ENCODE results near the gene RASAL2. TPM values are rescaled to one million over a fixed set of nuclear protein-coding genes. Genes with fewer than 3 reads are reported as not detected.

Gene RASAL2
- total RNA-seq, 1 donor from 2014 or later, result 7.7 TPM

DNA sequence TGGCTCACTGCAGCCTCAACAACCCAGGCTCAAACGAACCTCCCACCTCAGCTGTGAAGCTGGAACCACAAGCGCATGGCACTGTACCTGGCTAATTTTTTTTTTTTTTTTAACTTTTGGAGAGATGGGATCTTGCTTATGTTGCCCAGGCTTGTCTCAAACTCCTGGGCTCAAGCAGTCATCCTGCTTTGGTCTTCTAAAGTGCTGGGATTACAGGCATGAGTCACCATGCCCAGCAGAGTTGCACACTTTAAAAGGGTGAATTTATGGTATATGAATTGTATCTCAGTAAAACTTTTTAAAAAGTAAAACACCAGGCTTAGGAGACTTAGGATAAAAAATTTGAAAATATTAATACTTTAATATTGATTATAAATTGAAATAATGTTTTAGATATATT, 303.8 kb downstream of the RASAL2 start:
- no peak overlapping the region for H3K4me3 ChIP-seq (ENCODE audit: low read depth, low read length)
- no peak for DNase-seq (ENCODE audit: low read depth)
- TF ChIP-seq, protein P1, sequence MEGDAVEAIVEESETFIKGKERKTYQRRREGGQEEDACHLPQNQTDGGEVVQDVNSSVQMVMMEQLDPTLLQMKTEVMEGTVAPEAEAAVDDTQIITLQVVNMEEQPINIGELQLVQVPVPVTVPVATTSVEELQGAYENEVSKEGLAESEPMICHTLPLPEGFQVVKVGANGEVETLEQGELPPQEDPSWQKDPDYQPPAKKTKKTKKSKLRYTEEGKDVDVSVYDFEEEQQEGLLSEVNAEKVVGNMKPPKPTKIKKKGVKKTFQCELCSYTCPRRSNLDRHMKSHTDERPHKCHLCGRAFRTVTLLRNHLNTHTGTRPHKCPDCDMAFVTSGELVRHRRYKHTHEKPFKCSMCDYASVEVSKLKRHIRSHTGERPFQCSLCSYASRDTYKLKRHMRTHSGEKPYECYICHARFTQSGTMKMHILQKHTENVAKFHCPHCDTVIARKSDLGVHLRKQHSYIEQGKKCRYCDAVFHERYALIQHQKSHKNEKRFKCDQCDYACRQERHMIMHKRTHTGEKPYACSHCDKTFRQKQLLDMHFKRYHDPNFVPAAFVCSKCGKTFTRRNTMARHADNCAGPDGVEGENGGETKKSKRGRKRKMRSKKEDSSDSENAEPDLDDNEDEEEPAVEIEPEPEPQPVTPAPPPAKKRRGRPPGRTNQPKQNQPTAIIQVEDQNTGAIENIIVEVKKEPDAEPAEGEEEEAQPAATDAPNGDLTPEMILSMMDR (conservative IDR thresholded peaks at IDR 0.05; ENCODE audit: low read depth, low read length), result no peak

DNA sequence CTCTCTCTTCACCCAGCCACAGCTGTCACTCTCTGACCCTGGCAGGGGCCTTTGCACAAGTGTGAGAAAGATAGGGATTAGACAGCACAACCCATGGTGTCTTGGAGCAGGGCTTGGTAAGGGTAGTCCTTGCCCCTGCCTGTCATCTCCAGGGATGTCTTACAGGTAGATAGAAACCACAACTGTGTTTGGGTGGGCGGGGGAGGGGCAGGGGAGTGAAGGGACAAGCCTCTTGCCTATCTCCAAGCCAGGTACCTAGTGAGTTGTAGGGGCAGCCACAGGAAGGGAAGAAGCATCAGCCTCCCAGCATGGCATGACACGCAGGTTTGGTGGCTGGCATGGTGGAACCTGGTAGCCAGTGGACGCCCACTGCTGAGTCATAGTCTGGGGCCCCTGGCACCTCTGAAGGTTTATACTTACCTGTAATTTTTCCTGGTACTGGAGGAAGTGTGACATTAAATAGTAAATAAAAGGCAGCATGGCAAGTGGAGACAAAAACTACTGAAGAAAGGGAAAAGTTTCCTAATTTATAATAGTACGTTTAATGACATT, 305.3 kb downstream of the RASAL2 start:
- no peak overlapping the region for H3K4me3 ChIP-seq (ENCODE audit: low read depth, low read length)
- no peak for DNase-seq (ENCODE audit: low read depth)
- TF ChIP-seq, protein P1 (conservative IDR thresholded peaks at IDR 0.05; ENCODE audit: low read depth, low read length), result no peak

DNA sequence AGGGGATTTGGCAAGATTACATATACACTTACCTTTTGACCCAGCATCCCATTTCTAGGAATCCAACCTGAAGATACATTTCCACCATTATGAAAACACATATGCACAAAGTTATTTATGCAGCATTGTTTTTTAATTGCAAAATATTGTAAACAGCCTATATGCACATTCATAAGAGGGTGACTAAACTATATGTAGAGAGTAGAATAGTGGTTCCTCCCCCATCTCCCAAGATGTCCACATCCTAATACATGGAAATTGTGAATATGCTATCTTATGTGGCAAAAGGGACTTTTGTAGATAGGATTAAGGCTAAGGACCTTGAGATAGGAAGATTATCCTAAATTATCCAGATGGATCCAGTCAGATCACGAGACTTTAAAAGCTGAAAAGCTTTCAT, 311.2 kb downstream of the RASAL2 start:
- no peak for DNase-seq (ENCODE audit: low read depth)
- TF ChIP-seq, protein P1 (conservative IDR thresholded peaks at IDR 0.05; ENCODE audit: low read depth, low read length), result no peak

DNA sequence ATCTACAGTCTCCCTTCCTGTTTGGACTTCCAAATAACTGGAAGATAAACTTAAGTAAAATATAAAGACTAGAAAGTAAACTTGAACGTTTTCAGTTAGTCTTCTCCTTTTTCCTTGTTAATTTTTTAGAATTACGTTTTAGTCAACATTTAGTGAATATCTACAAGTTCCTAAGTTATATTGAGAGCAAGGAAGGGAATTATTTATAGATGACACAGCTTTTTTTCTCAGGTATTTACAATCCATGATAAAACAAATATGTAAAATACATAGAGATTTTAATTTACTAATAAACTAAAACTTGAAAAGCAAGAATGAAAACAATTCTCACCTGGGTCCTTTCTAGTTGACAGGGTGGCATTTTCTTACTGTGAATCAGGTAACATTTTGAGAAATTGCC, 313.3 kb downstream of the RASAL2 start:
- no peak for DNase-seq (ENCODE audit: low read depth)
- TF ChIP-seq, protein P1 (conservative IDR thresholded peaks at IDR 0.05; ENCODE audit: low read depth, low read length), result no peak
- no peak overlapping the region for H3K4me3 ChIP-seq (ENCODE audit: low read depth, low read length)

More for the DNA sequence above, 311.2 kb downstream of the RASAL2 start:
- no peak overlapping the region for H3K4me3 ChIP-seq (ENCODE audit: low read depth, low read length)

DNA sequence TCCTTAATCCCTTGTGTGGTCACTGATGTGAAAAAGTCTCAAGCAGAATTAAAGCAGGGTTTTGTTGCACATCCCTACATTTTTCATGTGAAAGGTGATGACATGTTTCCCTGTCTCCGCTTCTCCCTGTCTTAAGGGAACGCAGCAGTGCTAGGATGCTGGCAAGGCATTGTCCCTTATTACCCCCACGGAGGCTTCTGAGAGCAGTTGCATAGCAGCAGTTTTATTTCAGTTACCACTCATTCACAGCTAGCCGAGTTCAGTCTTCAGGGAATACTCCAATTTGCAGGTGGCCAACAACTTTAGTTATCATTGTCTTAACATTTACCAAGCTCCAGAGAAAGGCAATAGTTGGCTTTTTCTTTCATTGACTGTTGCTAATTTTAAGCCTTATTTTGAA, 313.8 kb downstream of the RASAL2 start:
- H3K4me3 ChIP-seq (ENCODE audit: low read depth, low read length), result no peak overlapping the region
- DNase-seq (ENCODE audit: low read depth), result no peak
- TF ChIP-seq, protein P1 (conservative IDR thresholded peaks at IDR 0.05; ENCODE audit: low read depth, low read length), result no peak

DNA sequence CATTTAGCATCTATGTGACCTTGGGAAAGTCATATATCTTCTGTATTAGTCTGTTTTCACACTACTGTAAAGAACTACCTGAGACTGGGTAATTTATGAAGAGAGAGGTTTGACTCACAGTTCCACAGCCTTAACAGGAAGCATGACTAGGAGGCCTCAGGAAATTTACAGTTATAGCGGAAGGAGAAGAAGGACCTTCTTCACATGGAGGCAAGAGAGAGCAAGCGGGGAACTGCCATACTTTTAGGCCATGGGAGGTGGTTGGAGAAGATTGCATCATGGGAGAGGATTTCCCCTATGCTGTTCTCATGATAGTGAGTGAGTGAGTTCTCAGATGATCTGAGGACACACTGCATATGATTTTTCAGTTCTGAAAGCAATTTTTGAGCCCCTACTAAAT, 315.0 kb downstream of the RASAL2 start:
- TF ChIP-seq, protein P1 (conservative IDR thresholded peaks at IDR 0.05; ENCODE audit: low read depth, low read length), result no peak
- no peak overlapping the region for H3K4me3 ChIP-seq (ENCODE audit: low read depth, low read length)
- no peak for DNase-seq (ENCODE audit: low read depth)

DNA sequence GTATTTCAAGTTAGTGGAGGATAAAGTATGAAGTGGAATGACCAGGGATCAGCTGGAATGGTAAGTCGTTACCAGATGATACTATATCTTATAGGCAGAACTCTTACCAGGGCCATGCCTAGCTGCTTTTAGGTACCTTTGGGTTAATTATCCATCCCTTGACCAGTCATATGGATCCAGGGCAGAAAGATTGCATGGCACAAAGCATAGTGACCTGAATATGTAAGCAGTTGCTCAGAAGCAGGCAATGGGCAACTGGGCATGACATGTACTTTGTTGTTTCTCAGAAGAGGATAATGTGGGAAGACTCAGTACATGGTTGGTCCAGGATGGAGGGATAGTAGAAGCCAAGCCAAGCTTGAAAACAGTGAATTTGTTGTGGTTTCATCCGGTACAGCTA, 315.6 kb downstream of the RASAL2 start:
- H3K4me3 ChIP-seq (ENCODE audit: low read depth, low read length), result no peak overlapping the region
- TF ChIP-seq, protein P1 (conservative IDR thresholded peaks at IDR 0.05; ENCODE audit: low read depth, low read length), result no peak
- DNase-seq (ENCODE audit: low read depth), result peak; percentile 45

All from epithelial cell of proximal tubule (primary cell).